CD4-positive, alpha-beta T cell treated with Interleukin-15 for 1 hour (primary cell): ENCODE data around the gene EEF1AKMT2.

ENCODE experiments used
- DNase-seq: peaks from one replicate; pipeline ENCODE4 v3.0.0-alpha.2; 2020

EEF1AKMT2 gene

GRCh38 chr10:124717911-124718741 is 73.6 kb downstream of the EEF1AKMT2 start:
- peak; percentile 86 for DNase-seq

- DNase-seq = no peak
These were observed 74.5 kb downstream of the EEF1AKMT2 start for GRCh38 chr10:124717041-124717757.

- DNase-seq = no peak
These were observed 75.3 kb downstream of the EEF1AKMT2 start for GRCh38 chr10:124716369-124716768.

GRCh38 chr10:124715439-124715838 is 76.2 kb downstream of the EEF1AKMT2 start:
- DNase-seq = no peak

GRCh38 chr10:124713679-124714255 is 77.9 kb downstream of the EEF1AKMT2 start:
- no peak for DNase-seq

GRCh38 chr10:124712704-124713407 is 78.8 kb downstream of the EEF1AKMT2 start:
- no peak for DNase-seq

DNA sequence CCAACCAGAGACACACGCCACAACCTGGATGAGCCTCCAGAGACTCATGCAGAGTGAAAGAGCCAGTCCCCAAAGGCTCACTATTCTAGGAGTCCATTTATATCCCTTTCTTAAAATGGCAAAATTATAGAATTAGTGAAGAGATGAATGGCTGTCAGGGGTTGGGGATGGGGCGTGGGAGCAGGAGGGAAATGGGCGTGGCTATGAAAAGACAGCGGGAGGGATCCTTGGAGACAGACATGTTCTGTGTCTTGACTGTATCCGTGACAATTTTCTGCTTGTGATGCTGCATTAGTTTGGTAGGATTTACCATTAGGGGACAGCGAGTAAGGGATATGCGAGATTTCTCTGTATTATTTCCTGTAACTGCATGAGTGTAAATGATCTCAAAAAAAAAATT is 80.5 kb downstream of the EEF1AKMT2 start:
- DNase-seq = no peak

GRCh38 chr10:124710266-124710881 is 81.3 kb downstream of the EEF1AKMT2 start:
- DNase-seq = no peak

DNA sequence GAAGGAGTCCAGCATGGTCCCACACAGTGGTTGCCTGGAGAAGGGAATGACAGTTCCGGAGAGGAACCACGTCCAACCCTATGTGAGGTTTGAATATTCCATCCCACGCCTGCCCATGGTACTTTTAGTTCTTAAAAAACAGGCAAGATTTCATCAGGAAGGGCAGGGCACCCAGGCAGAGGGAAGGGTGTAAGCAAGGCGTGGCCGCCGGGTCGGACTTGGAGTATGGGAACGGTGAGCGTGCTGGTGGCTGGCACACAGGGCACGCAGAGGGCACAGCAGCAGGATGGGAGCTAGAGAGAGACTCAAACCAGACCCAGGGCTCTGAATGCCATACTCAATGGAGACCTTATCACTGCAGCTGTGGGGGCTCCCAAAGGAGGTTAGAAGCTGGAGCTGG is 81.8 kb downstream of the EEF1AKMT2 start:
- no peak for DNase-seq

DNA sequence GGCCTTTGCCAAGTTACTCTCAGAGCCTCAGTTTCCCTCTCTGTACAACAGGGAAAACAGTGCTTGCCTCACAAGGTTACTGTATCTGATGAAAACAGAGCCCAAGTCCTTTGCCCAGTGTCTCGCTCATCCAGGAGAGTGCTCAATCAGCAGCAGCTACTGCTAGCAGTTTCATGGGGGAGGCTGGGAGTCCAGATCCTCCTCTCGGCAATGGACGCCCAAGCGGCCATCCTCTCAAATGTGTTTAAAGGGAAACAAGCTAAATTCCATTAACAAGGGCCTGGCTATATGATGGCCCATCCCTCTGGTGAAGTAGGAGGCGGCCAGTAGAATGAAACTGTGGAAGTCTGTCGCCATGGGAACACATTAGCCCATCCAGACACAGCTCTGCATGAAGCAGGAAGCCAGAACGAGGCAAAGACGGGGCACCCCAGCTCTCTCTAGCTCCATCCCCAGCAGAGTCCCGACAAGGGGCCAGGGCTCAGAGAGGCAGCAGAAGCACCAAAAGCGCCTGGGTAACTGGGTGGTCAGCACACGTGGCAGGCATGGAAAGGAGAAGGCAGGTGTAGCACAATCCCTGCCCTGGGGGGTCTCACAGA is 82.7 kb downstream of the EEF1AKMT2 start:
- DNase-seq = no peak

- no peak for DNase-seq
These were observed 83.4 kb downstream of the EEF1AKMT2 start for GRCh38 chr10:124708246-124708779.
